Suprapubic skin (tissue), 3 donors: Measurements from ENCODE around the gene FAM83F.

Experiments used
- EP300 ChIP-seq: sonication (generic); formaldehyde crosslinking; IDR thresholded peaks from one replicate; pipeline ENCODE4 v1.6.1; 2017; ENCODE audit warnings: antibody characterized with exemption
- POLR2A ChIP-seq, 2 donors: fragments of 450-650 bp; IDR thresholded peaks; one replicate each; pipeline ENCODE4 v1.6.1; 2017; ENCODE audit warnings: antibody characterized with exemption in 2 of 2, mild to moderate bottlenecking in 2 of 2, moderate library complexity in 2 of 2
- TF ChIP-seq, protein P1 (sequence below), 2 donors: fragments of 200-600 bp in 1 of 2; fragments of 450-650 bp in 1 of 2; sonication (generic) in 1 of 2; IDR thresholded peaks; one replicate each; pipeline ENCODE4 v1.5.1; 2016 to 2019; ENCODE audit warnings: antibody characterized with exemption in 2 of 2, mild to moderate bottlenecking in 1 of 2, moderate library complexity in 1 of 2

DNA sequence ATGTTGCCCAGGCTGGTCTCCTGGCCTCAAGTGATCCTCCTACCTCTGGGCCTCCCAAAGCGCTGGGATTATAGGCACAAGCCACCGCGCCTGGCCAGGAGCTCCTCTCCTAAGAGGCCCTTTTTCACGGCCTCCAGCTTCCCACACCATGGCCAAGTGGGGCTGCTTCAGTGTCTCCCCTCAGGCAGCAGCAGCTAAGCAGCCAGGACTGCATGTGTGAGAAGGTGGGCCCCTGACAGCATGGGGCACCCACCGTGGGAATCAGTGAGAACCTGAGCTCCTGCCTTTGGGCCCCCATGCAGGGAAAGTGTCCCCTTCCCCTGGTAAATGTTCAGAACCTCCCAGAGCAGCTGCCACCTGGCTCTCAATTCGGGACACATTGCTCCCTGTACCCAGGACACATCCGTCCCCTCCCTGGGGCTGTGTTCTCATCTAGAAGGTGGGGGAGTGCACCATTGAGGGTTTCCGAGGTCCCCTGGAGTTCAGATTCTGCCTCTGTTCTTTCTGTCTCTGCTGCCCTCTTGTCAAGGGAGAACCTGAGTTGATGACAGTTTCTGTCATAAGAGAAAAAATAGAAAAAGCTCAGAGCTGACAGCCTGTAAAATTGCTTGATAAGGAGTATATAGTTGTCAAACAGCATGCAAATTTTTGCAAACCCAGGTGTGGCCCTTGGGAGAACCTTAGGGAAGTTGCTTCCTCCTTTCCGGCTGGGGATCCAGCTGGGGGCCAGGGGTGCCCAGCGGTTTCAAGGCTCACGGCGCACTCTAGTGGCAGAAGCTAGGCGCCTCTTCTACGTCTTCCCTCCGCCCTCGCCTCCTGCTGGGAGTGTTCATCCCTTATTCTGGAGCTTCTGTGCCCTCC lies 29.7 kb downstream of the FAM83F start:
- TF ChIP-seq, protein P1, sequence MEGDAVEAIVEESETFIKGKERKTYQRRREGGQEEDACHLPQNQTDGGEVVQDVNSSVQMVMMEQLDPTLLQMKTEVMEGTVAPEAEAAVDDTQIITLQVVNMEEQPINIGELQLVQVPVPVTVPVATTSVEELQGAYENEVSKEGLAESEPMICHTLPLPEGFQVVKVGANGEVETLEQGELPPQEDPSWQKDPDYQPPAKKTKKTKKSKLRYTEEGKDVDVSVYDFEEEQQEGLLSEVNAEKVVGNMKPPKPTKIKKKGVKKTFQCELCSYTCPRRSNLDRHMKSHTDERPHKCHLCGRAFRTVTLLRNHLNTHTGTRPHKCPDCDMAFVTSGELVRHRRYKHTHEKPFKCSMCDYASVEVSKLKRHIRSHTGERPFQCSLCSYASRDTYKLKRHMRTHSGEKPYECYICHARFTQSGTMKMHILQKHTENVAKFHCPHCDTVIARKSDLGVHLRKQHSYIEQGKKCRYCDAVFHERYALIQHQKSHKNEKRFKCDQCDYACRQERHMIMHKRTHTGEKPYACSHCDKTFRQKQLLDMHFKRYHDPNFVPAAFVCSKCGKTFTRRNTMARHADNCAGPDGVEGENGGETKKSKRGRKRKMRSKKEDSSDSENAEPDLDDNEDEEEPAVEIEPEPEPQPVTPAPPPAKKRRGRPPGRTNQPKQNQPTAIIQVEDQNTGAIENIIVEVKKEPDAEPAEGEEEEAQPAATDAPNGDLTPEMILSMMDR (IDR thresholded peaks at IDR 0.05): peak; percentile 69 to 86
- TF ChIP-seq POLR2A (IDR thresholded peaks at IDR 0.05) (no peak), EP300 (no peak)
